HCT116 (cell line): ENCODE data around the gene TMC1. TPM values are rescaled to one million over a fixed set of nuclear protein-coding genes. Genes with fewer than 3 reads are reported as not detected.

Experiments
- ATAC-seq: fragments of 200-7000 bp; cut with Tn5 transposase; 2 replicates; pipeline ENCODE4 v1.9.1; 2020; ENCODE audit warnings: mild to moderate bottlenecking, moderate library complexity
- BruUV-seq: library from RNA; stranded (reverse); fragments of 400-500 nt; replicated peaks from 2 replicates; lab custom pipeline; 2021; lab: Mats Ljungman, UMichigan
- CTCF ChIA-PET: fragments of 300-600 bp; sonication (Branson Sonifier 250); formaldehyde crosslinking; loops from one replicate; lab custom pipeline; 2021; ENCODE audit warnings: antibody characterized with exemption; lab: Charles Lee
- POLR2A ChIA-PET: fragments of 300-600, 350-600 bp; sonication (Branson Sonifier 250); formaldehyde crosslinking; loops from one replicate; lab custom pipeline; 2021; ENCODE audit warnings: antibody characterized with exemption; lab: Charles Lee
- RAD21 ChIA-PET, 2 experiments: fragments of 300-600 bp; sonication (Branson Sonifier 250); formaldehyde crosslinking; loops; one replicate each; lab custom pipeline; 2023; ENCODE audit warnings: low total read pairs in 2 of 2; ENCODE audit not compliant: uncharacterized antibody in 2 of 2, unreplicated experiment in 2 of 2, low non-redundant PET in 1 of 2; lab: Charles Lee
- DNase-seq: peaks from one replicate; pipeline ENCODE4 v3.0.0-alpha.2; 2010; ENCODE audit warnings: low read depth, low spot score
- H2AFZ ChIP-seq: fragments of 200-600 bp; shearing (Covaris generic), sonication (generic); 2 replicates; pipeline ENCODE4 v1.6.1; 2017; ENCODE audit warnings: low read depth, mixed run types, mixed read lengths, antibody characterized with exemption, low read length; ENCODE audit not compliant: poor library complexity, severe bottlenecking
- H3K27ac ChIP-seq: 2 replicates; pipeline ENCODE4 v1.5.1; 2012; ENCODE audit warnings: low read depth, low read length
- H3K27me3 ChIP-seq: fragments of 200-600 bp; sonication (generic); 2 replicates; pipeline ENCODE4 v1.6.1; 2016; ENCODE audit warnings: mixed run types, low read length, mixed read lengths; ENCODE audit not compliant: insufficient read depth
- H3K36me3 ChIP-seq, 2 experiments: fragments of 200-500 bp in 1 of 2; fragments of 200-600 bp in 1 of 2; sonication (Bioruptor generic) in 1 of 2; sonication (generic) in 1 of 2; 2 replicates each; pipeline versions ENCODE4 v1.5.1 to v1.6.1; 2014 to 2016; ENCODE audit warnings: low read length in 2 of 2, inconsistent platforms in 1 of 2, mixed read lengths in 1 of 2, mixed run types in 1 of 2; ENCODE audit not compliant: insufficient read depth in 2 of 2, control insufficient read depth in 1 of 2
- H3K4me1 ChIP-seq, 2 experiments: fragments of 200-600 bp in 1 of 2; sonication (generic) in 1 of 2; 2 replicates each; pipeline versions ENCODE4 v1.5.1 to v1.6.1; 2012 to 2017; ENCODE audit warnings: low read length in 2 of 2, inconsistent platforms in 1 of 2, mild to moderate bottlenecking in 1 of 2, mixed read lengths in 1 of 2, mixed run types in 1 of 2, moderate library complexity in 1 of 2; ENCODE audit not compliant: insufficient read depth in 2 of 2, control insufficient read depth in 1 of 2
- H3K4me2 ChIP-seq: fragments of 200-600 bp; sonication (generic); 2 replicates; pipeline ENCODE4 v1.6.1; 2017; ENCODE audit warnings: mixed run types, low read length, mixed read lengths
- H3K4me3 ChIP-seq, 2 experiments: fragments of 200-600 bp in 1 of 2; sonication (generic) in 1 of 2; replicated peaks in 1 of 2; 2 replicates each; pipeline ENCODE4 v1.5.1; 2011 to 2016; ENCODE audit warnings: low read length in 2 of 2, control low read depth in 1 of 2, low read depth in 1 of 2, mild to moderate bottlenecking in 1 of 2, mixed read lengths in 1 of 2, mixed run types in 1 of 2
- H3K79me2 ChIP-seq: fragments of 200-600 bp; sonication (generic); 2 replicates; pipeline ENCODE4 v1.6.1; 2017; ENCODE audit warnings: mild to moderate bottlenecking, mixed run types, low read length, moderate library complexity, mixed read lengths; ENCODE audit not compliant: insufficient read depth
- H3K9ac ChIP-seq: fragments of 200-600 bp; sonication (generic); 2 replicates; pipeline ENCODE4 v1.6.1; 2016; ENCODE audit warnings: low read length, mixed read lengths
- H3K9me2 ChIP-seq: fragments of 200-600 bp; sonication (generic), shearing (Covaris generic); 2 replicates; pipeline ENCODE4 v1.6.1; 2017; ENCODE audit warnings: mixed run types, mild to moderate bottlenecking, moderate library complexity; ENCODE audit not compliant: insufficient read depth
- H3K9me3 ChIP-seq, 2 experiments: fragments of 200-500 bp in 1 of 2; fragments of 200-600 bp in 1 of 2; sonication (Bioruptor generic) in 1 of 2; sonication (generic) in 1 of 2; 2 replicates each; pipeline ENCODE4 v1.6.1; 2014 to 2017; ENCODE audit warnings: low read length in 2 of 2, mixed read lengths in 2 of 2, inconsistent platforms in 1 of 2, low read depth in 1 of 2, mild to moderate bottlenecking in 1 of 2, mixed run types in 1 of 2, moderate library complexity in 1 of 2; ENCODE audit not compliant: control insufficient read depth in 1 of 2, insufficient read depth in 1 of 2
- H4K20me1 ChIP-seq: fragments of 200-600 bp; sonication (generic), shearing (Covaris generic); 2 replicates; pipeline ENCODE4 v1.6.1; 2017; ENCODE audit warnings: mixed run types, mild to moderate bottlenecking, moderate library complexity; ENCODE audit not compliant: insufficient read depth
- CBX3 ChIP-seq: IDR thresholded peaks from 2 replicates; pipeline ENCODE4 v1.6.1; 2012; ENCODE audit warnings: low read depth
- CEBPB ChIP-seq: IDR thresholded peaks from 2 replicates; pipeline ENCODE4 v1.6.1; 2012; ENCODE audit warnings: low read depth
- CTCF ChIP-seq, 3 experiments: fragments of 200-600 bp in 1 of 3; sonication (generic) in 1 of 3; IDR thresholded peaks in 2 of 3; conservative IDR thresholded peaks in 1 of 3; 2 replicates each; pipeline ENCODE4 v1.5.1; 2012 to 2017; ENCODE audit warnings: low read depth in 2 of 3, low read length in 2 of 3, antibody characterized with exemption in 1 of 3, borderline replicate concordance in 1 of 3, control low read depth in 1 of 3, mild to moderate bottlenecking in 1 of 3, mixed read lengths in 1 of 3, mixed run types in 1 of 3, moderate library complexity in 1 of 3; ENCODE audit not compliant: insufficient read depth in 1 of 3
- EZH2 ChIP-seq: fragments of 200-600 bp; sonication (generic); IDR thresholded peaks from 2 replicates; pipeline ENCODE4 v1.6.1; 2017; ENCODE audit warnings: antibody characterized with exemption, mixed run types
- RAD21 ChIP-seq: IDR thresholded peaks from 2 replicates; pipeline ENCODE4 v1.6.1; 2012; ENCODE audit warnings: low read depth, mild to moderate bottlenecking
- SRF ChIP-seq: IDR thresholded peaks from 2 replicates; pipeline ENCODE4 v1.6.1; 2012; ENCODE audit warnings: low read depth
- YY1 ChIP-seq: IDR thresholded peaks from 2 replicates; pipeline ENCODE4 v1.6.1; 2011; ENCODE audit warnings: low read length, low read depth, moderate library complexity, mild to moderate bottlenecking; ENCODE audit not compliant: insufficient replicate concordance; ENCODE audit errors: extremely low read depth
- intact Hi-C: fragments of 100-400 bp; cut with micrococcal nuclease; formaldehyde crosslinking; loops from 2 replicates; pipeline ENCODE4 v1.10.0; 2022
- total RNA-seq: library from RNA; stranded (reverse); gene quantifications from one replicate; pipeline ENCODE4 v1.2.1, GENCODE V29; 2021; ENCODE audit not compliant: unreplicated experiment
- TF ChIP-seq, protein P1 (sequence below): IDR thresholded peaks from 2 replicates; pipeline ENCODE4 v1.6.1; 2012

Gene TMC1
- total RNA-seq, 1 experiment from 2014 or later: 0.57 TPM

- no peak for TF ChIP-seq EZH2
- no peak for TF ChIP-seq SRF
- TF ChIP-seq CBX3: no peak
- TF ChIP-seq, all 23 proteins: peak for 0
Measured at GRCh38 chr9:72687331-72687730, 165.9 kb downstream of the TMC1 start (continued).

DNA sequence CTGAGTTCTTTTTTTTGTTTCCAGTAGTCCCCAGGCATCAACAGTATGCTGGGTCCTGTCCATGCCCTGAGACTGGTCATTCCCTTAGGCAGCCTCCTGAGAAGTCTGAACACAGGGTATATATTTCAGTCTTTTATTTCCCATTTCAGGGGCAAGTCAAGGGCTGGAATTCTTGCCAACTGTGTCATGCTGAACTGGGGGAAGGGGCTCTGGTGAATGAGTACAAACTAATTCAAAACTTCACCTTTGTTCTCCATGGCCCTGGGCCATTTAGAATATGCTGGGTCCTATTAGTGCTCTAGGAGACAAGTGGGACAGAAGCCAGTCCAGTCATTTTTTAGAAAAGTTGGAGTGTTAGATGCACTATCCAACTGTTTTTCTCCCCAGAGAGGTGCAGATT, 170.3 kb downstream of the TMC1 start:
- CTCF ChIA-PET: no interaction called here
- intact Hi-C loops: no loop called here
- Histone ChIP-seq H2AFZ (no peak overlapping the region), H3K4me3 (no peak overlapping the region), H3K4me2 (no peak overlapping the region), H3K27ac (no peak overlapping the region), H3K4me1 (peaks cover 0 to under 1% of the 10 kb centered on the region in 2 experiments; a peak in 2 of 4 replicates), H4K20me1 (no peaks in the 10 kb centered on the region), H3K79me2 (no peaks in the 10 kb centered on the region), H3K9me3 (no peaks in the 10 kb centered on the region), H3K9me2 (no peaks in the 10 kb centered on the region), H3K36me3 (no peaks in the 10 kb centered on the region), H3K27me3 (no peaks in the 10 kb centered on the region)
- DNase-seq (no peak), ATAC-seq (no peak)
- RAD21 ChIA-PET: no interaction called here
- BruUV-seq: no TSS peak
- POLR2A ChIA-PET: no interaction called here
- TF ChIP-seq CEBPB: no peak
- no peak for TF ChIP-seq SRF
- TF ChIP-seq, all 23 proteins: peak for 0
- no peak overlapping the region for H3K9ac ChIP-seq

DNA sequence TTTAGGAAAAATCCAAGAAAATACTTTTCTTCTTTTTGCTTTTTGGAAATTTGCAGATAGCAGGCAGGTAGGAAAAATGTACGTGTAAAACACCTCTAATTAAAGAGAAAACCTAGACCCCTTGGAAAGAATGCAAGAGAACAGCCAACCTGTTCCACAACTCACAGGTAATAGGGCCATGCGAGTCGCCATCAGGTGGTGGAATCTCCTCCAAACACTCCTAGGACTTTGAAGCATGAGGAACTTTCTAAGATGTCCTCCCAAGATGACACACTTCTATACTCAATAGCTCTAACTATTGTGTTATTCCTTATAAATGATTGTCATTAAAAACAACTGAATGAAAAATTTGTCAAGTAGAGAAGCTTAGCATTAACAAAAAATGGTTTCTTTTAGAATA, 174.0 kb downstream of the TMC1 start:
- ChIA-PET CTCF (interaction anchor here (0.7 kb wide), 1 partner anchor 415 kb away, joined by 3 read pairs; no protein-coding TSS in a partner anchor), POLR2A (no interaction called here), RAD21 (no interaction called here)
- ATAC-seq: peak; percentile 52; the same call in 1 of the 2 replicates
- H3K79me2 ChIP-seq: no peaks in the 10 kb centered on the region
- no peaks in the 10 kb centered on the region for H3K36me3 ChIP-seq
- peak overlapping the region; percentile 44 for H2AFZ ChIP-seq
- H3K27ac ChIP-seq: no peak overlapping the region
- BruUV-seq: no TSS peak
- no peak for DNase-seq
- H4K20me1 ChIP-seq: no peaks in the 10 kb centered on the region
- H3K4me2 ChIP-seq: no peak overlapping the region
- intact Hi-C loops: no loop called here
- TF ChIP-seq, protein P1, sequence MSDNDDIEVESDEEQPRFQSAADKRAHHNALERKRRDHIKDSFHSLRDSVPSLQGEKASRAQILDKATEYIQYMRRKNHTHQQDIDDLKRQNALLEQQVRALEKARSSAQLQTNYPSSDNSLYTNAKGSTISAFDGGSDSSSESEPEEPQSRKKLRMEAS: no peak
- TF ChIP-seq RAD21 (peak; percentile 25; the same call in 1 of the 2 replicates), YY1 (peak; percentile 37), CTCF (IDR thresholded peaks at IDR 0.05 in 2 of 3, conservative IDR thresholded peaks at IDR 0.05 in 1 of 3; ENCODE audit: borderline replicate concordance in 1 of 3, insufficient read depth in 1 of 3, low read depth in 2 of 3, low read length in 2 of 3) (peak in 2 of 3 experiments; percentile 10 to 20; a peak in 1 of 6 replicates)
- H3K9me3 ChIP-seq: no peaks in the 10 kb centered on the region
- H3K27me3 ChIP-seq: no peaks in the 10 kb centered on the region
- H3K9ac ChIP-seq: no peak overlapping the region
- no peaks in the 10 kb centered on the region for H3K9me2 ChIP-seq
- H3K4me1 ChIP-seq: no peaks in the 10 kb centered on the region
- H3K4me3 ChIP-seq: no peak overlapping the region
